Measurements from ENCODE around the gene MED12L.

The MED12L gene

GRCh38 chr3:151330379-151330778, 244.9 kb downstream of the MED12L start:
- DNase-seq: no peak

- DNase-seq: no peak
Measured at GRCh38 chr3:151330899-151331298, 245.4 kb downstream of the MED12L start.

DNA sequence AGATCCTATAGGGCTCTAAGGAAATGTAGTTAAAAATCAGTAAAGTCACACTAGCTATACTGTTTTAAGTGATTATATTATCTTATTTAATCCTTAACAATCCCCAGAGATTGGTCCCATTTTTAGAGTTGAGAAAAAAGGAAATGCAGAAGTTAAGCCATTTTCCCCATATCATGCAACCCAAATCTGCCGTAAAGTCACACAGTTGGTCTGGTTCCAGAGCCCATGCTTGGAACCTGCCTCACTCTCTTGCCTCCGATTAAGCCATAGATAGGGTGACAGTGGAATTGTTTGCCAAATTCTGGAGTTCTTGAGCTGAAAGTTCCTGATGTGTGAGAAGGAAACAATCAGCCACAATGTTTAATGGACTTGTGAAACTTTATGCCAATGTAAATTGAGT, 246.2 kb downstream of the MED12L start:
- DNase-seq: no peak

DNA sequence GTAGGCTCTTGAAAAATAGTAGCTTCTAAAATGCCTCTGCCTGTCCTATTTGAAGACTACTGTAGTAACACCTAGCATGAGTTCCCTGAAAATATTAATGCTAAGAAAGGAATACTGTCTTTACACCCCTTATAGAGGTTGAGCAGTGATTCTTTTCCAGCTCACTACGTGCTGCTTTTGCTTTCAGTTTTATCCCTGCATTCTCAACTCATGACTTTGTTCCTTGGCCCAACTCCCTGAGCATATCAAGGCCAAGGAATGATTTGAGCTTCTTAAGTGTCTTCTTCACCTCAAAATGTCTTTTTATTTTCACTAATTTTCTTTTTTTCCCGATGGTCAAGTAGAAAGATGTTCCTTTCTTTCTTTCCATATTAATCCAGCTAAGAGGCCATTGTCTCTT, 260.4 kb downstream of the MED12L start:
- DNase-seq: no peak

DNA sequence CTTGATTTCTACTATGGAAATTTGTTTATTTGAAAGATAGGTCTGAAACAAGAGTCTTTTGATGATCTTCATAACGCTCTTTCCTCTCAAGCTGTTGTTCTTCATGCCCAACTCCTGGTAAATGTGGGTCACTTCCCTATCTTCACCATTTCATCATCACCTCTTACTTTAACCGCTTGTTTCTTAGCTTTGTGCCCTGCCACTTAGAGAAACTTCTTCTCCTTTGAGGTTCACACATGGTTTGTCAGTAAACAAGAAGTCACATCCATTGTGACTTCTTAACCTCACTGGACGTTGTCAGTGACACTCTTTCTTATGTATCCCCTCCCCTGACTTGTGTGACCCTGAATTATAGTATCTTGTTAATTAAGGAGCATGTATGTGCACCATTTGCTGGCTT, 260.8 kb downstream of the MED12L start:
- DNase-seq: peak in 1 of 2 donors; percentile 9

DNA sequence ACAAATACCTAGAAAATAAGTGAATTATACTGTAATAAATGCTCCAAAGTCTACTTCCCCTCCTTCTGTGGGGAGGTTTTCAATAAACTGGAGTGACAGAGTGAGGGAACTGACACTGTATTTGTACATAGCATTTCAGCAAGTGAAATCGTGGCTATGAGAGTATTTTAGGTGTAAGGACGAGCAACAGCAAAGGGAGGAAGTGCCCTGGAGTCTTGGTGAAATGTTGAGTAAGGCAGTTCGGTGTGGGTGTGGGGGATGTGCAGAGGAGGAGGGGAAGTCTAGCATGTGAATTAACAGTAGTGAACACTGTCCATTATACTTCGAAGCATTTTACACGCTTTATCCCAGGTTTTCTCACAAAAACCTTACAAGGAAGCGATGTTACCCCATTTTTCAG, 262.0 kb downstream of the MED12L start:
- peak in 1 of 2 donors; percentile 21 for DNase-seq

- no peak for DNase-seq
Measured at GRCh38 chr3:151350656-151351055, 265.2 kb downstream of the MED12L start.

DNA sequence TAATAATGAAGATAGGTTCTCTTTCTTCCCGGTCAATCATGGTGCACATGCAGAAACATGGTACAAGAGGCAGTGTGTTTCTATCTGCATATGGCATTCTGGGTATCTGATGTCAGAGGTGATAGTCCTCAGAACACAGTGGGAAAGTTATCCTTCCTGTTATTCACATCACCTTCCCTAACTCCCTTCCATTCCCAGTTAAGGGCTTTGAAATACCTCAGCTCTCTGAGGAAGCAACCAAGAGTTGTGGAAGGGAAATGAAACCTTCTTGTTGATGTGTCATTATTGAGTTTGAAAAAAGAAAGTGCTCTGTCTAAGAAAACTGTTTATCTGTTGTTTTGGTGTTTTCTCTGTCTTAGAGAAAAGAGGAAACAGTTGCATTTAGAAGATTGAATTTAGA, 265.8 kb downstream of the MED12L start:
- DNase-seq: peak in 1 of 2 donors; percentile 36

GRCh38 chr3:151351648-151352047, 266.2 kb downstream of the MED12L start:
- DNase-seq: peak in 1 of 2 donors; percentile 36

DNA sequence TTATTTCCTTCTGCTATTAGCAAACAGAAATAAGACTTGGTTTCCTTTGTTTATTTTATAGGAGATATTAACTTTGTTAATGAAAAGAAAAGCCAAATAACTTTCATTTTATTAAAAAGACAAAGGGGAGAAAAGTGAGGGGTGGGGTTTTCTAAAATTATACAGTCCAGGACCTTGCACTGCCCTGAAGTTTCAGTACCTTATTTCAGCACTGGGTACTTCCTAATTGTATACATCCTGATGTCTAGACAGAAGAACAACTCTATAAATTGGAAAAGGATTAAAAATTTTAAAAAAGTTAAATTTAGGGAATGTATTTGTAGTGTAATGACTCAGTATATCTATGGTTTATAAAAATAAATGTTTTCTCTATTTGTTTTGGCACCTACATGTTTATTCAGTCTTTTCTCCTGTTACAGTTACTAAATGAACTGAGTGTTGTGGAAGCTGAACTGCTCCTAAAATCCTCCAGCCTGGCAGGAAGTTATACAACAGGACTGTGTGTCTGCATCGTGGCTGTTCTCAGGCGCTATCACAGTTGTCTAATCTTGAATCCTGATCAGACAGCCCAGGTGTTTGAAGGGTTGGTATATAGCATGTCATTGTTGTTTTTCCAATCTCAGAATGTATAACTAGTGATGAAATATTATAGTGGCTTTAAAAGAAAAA, 271.5 kb downstream of the MED12L start:
- peak in 1 of 2 donors; percentile 12 for DNase-seq

DNA sequence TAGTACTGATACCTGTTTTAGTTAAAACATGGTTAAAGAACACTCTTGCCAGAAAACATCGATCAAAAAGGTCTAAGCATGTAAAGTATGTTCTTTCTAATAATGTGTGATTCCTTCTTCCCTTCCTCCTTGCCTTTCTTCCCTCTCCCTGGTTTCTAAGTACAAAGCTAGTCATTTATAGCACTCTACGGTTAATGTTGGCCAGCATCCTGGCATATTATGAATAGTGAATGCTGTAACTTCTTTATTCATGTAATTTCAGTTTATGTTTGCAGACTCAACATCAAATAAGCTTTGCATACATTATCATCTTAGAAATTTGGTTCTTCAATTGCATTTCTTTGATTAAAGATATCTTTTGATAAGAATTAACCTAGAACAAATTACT, 272.0 kb downstream of the MED12L start:
- no peak for DNase-seq

DNA sequence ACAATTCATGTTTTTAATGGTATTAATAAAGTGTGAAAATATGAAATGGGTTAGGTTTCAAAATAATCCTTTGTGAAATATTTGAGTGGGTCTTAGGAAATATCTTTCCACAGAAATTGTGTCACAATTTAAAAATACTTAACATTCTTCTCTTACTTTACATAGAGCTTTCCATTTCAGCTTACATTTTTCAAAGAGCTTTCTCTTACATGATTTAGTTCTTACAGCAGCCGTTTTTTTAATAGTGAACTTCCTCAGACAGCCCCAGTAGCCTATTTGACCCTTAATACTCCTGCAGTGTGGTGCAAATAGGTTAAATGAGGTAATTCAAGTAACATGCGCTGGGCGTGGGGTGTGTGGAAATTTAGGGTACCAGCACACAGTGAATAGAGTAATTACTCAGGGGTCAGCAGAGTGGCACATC, 277.3 kb downstream of the MED12L start:
- no peak for DNase-seq

DNA sequence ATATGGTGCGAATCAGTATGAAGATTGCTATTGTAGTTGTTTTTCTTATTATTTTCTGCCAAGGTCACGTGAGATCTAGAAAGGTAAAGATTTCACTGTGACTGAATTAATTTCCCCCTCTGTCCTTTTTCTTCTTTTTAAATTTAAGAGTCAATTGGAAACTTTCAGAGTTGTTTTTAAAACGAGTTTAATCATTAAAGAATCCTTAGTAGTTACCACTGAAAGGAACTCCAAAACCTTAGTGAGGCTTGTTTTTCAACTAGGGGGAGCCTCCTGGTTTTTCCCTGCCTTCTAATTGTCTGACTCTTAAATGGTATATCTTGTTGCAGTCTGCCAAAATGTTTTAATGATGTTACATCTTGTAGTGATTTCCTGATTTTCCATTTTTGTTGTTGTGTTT, 281.5 kb downstream of the MED12L start:
- no peak for DNase-seq

DNA sequence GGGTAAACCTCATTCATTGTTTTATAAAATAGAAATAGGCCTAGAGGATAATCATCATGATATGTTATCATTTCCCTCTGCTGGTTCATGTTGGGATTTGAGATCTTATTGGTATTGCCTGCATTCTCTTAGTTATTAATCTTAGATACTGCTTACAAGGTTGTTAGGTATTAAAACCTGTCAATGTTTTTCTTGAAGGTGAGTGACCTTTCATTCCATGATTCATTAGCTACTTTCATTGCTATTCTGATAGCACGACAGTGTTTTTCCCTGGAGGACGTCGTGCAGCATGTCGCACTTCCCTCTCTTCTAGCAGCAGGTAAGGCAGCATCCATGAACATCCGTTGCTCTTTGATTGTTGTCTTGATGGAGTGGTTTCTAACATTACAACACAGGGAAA, 282.0 kb downstream of the MED12L start:
- DNase-seq: no peak

- no peak for DNase-seq
Measured at GRCh38 chr3:151371526-151371925, 286.1 kb downstream of the MED12L start.

- DNase-seq: no peak
Measured at GRCh38 chr3:151372063-151372820, 286.8 kb downstream of the MED12L start.

DNA sequence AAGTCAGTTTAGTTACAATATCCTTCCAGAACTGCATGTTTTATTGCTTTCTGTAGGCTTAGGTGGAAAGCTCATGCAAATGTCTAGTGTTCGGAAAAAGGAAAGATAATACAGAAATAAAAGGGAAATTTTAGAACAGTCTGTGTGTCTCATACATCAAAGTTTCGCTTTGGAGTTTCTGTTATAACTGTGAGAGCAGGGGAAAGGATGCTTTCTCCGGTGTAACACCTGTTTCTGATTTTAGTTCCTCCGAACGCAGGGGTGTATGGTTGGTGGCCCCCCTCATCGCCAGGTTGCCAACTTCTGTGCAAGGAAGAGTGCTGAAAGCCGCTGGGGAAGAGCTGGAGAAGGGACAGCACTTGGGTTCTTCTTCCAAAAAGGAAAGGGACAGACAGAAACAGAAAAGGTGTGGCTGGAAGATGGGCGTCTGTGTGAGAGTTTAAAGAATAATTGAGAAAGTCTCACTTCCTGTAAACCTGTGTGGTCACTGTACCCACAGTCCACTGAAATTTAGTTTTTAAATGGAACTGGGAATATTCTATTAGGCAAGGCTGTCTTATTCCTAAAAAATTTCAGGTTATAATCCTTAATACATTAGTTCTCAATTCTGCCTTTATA, 292.4 kb downstream of the MED12L start:
- no peak for DNase-seq

DNA sequence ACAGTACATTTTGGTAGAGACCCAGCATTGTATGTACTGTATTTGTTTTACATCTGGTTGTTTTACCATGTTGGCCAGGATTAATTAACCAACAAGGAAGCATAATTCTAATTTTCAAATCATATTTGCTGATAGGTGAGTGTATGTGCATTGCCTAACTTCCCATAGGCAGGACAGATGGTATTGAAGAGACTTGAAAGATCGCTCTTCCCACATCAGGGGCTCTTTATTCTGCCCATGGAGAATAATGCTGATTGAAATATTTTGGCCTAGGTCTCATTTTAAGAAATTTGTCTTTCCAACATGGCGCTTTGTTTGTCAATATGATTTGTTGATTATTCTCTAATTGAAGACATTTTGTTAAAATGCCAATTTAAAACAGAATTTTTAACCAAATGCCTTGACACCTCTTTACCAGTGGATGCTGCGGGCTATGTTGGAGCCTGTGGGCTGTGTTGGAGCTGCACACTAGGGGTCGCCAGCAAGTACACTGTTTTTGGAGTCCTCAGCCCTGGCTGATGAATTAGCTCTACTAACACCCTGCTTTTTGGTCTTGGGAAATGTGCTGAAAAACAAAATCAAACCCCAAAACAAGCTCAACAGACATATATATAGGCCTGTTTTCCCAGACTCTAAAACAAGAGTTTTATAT, 293.7 kb downstream of the MED12L start:
- peak in 1 of 2 donors; percentile 10 for DNase-seq

DNA sequence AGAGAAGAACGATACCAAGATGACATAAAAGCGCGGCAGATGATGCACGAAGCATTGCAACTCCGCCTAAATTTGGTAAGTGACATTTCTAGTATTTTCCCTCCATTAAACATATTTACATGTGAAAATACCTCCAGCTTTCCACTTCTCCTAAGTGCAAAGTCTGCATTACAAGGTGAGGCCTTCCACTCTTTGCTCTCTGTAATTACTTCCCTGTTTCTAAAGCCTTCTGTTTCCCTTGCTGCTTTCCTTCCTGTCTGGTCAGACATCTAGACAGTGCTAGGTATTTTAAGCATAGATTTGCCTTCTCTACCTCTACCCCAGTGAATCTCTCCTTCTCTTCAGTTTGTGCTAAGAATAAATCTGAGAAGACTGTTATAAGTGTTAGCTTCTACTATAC, 297.2 kb downstream of the MED12L start:
- no peak for DNase-seq

DNA sequence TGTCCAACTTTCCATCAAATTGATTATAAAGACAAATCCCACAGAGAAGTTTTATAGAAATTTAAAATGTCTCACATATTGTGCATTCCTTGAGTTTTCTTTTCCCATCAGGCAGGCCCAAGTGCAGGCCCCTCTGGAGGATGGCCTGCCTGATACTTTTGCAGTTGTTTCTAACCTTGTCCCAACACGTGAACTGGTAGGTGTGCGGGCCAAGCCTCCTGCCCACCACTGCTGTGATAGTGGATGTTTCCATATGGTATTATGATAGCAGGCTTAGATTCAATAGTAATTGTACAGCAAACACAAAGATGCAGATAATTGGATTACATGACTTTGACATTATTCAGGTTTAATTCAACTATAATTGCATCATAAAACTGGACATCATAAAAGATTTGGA, 297.6 kb downstream of the MED12L start:
- DNase-seq: no peak

GRCh38 chr3:151383956-151384355, 298.5 kb downstream of the MED12L start:
- DNase-seq: no peak

- DNase-seq: peak in 1 of 2 donors; percentile 35
Measured at GRCh38 chr3:151384741-151385174, 299.3 kb downstream of the MED12L start, which contains the start of gene P2RY12. P2RY12 (minus strand) TSS chr3:151384753; CDS start chr3:151338845, 45,908 bp downstream.

- no peak for DNase-seq
Measured at GRCh38 chr3:151386056-151386455, 300.6 kb downstream of the MED12L start.

All from hippocampal formation (tissue), 2 donors.